Smooth muscle cell of the pulmonary artery (primary cell): Measurements from ENCODE around the gene B3GNT7. TPM values are rescaled to one million over a fixed set of nuclear protein-coding genes. Genes with fewer than 3 reads are reported as not detected.

ENCODE experiments used
- total RNA-seq: library from RNA; depleted of rRNA; stranded (reverse); fragments of >200 nt; gene quantifications from 2 replicates; pipeline ENCODE4 v1.2.3, GENCODE V29; 2014

Gene B3GNT7, protein sequence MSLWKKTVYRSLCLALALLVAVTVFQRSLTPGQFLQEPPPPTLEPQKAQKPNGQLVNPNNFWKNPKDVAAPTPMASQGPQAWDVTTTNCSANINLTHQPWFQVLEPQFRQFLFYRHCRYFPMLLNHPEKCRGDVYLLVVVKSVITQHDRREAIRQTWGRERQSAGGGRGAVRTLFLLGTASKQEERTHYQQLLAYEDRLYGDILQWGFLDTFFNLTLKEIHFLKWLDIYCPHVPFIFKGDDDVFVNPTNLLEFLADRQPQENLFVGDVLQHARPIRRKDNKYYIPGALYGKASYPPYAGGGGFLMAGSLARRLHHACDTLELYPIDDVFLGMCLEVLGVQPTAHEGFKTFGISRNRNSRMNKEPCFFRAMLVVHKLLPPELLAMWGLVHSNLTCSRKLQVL
- 0.52 and 1.1 TPM in 2 replicates for total RNA-seq

DNA sequence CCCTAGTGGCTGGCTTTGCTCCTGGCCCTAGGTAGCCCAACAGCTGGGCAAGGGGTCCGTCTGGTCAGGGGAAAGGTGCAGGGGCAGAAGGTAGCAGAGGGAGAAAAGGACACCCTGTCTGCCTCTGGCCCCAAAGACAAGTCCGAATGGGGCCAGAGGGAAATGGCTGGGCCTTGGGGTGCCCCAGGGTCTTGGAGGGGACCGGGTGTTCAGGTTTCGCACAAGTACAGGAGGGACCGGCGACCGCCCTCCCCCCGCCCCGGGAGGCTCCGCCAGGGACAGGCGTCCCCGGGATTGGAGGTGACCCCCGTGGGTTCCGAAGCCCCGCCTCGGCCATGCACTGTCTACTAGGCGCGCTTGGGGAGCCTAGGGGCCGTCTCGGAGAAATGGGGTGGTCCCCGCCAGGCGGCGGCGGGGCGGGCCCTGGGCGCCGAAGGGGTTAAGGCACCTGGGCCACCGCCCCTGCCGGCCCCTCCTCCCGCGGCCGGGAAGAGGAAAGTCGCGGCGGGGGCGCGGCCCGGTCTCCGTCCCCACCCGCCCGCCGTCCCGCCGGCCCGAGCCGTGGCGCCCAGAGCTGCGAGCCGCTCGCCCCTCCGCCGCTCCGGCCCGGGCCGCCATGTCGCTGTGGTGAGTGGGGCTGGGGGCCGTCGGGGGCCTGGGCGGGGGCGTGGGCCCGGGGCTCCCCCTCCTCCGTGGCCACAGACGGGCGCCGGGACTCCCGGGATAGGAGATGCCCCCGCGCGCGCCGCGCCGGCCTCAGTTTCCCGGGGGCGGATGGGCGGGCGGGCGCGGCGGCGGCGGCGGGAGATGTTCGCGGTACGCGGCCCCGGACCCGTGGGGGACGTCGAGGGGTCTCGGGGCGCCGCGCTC is at the start of gene B3GNT7:
B3GNT7 (plus strand) TSS at position 523 of the 870 bp plus-strand sequence; CDS start at position 617, 94 bp downstream.

Other genes with a start within 250 kb of the B3GNT7 start
- 106 and 246 TPM in 2 replicates for gene ARMC9, start 197.1 kb upstream of the B3GNT7 start, total RNA-seq
- gene NCL, start 68.8 kb downstream of the B3GNT7 start, total RNA-seq: 148 and 236 TPM in 2 replicates
- gene NMUR1, start 134.7 kb downstream of the B3GNT7 start, total RNA-seq: 0.07 and 0.20 TPM in 2 replicates
- not detected in 2 replicates for gene TEX44, start 197.2 kb downstream of the B3GNT7 start, total RNA-seq